K562 (cell line): Measurements from ENCODE around the gene NRM. TPM values are rescaled to one million over a fixed set of nuclear protein-coding genes. Genes with fewer than 3 reads are reported as not detected.

ENCODE experiments used
- ATF6 ChIP-seq: sonication (generic); formaldehyde crosslinking; IDR thresholded peaks from 2 replicates; pipeline ENCODE4 v1.4.0; 2020; ENCODE audit warnings: mild to moderate bottlenecking, missing genetic modification reagents
- CBFA2T2 ChIP-seq: fragments of 450-650 bp; conservative IDR thresholded peaks from 2 replicates; pipeline ENCODE4 v1.6.1; 2017; ENCODE audit warnings: mild to moderate bottlenecking
- COPS2 ChIP-seq: fragments of 450-650 bp; conservative IDR thresholded peaks from 2 replicates; pipeline ENCODE4 v1.6.1; 2016; ENCODE audit warnings: mild to moderate bottlenecking, moderate library complexity
- CSDE1 ChIP-seq, 2 experiments: fragments of 450-650 bp; IDR thresholded peaks; 2 replicates each; pipeline ENCODE4 v1.6.1; 2016; ENCODE audit warnings: mild to moderate bottlenecking in 1 of 2
- EZH2 ChIP-seq: IDR thresholded peaks from 2 replicates; pipeline ENCODE4 v1.6.1; 2012; ENCODE audit warnings: low read depth, mild to moderate bottlenecking, inconsistent platforms, low read length, borderline replicate concordance
- HDAC1 ChIP-seq, 2 experiments: fragments of 450-650 bp; IDR thresholded peaks; 2 replicates each; pipeline ENCODE4 v1.6.1; 2016 to 2017; ENCODE audit warnings: inconsistent platforms in 1 of 2, mild to moderate bottlenecking in 1 of 2, moderate library complexity in 1 of 2
- KAT2B ChIP-seq: IDR thresholded peaks from one replicate; pipeline ENCODE4 v1.6.1; 2012; ENCODE audit warnings: low read depth, mild to moderate bottlenecking, control low read depth, inconsistent platforms, low read length, moderate library complexity
- LARP7 ChIP-seq: fragments of 450-650 bp; IDR thresholded peaks from 2 replicates; pipeline ENCODE4 v1.6.1; 2016
- SP2 ChIP-seq: IDR thresholded peaks from 2 replicates; pipeline ENCODE4 v1.6.1; 2011; ENCODE audit warnings: mild to moderate bottlenecking, low read depth, low read length, moderate library complexity; ENCODE audit not compliant: poor library complexity, severe bottlenecking; ENCODE audit errors: extremely low read depth
- TEAD1 ChIP-seq, 2 experiments: fragments of 450-650 bp in 1 of 2; sonication (generic) in 1 of 2; formaldehyde crosslinking; IDR thresholded peaks; 2 replicates each; pipeline versions ENCODE4 v1.4.0 to v1.8.0; 2020 to 2022; ENCODE audit warnings: mild to moderate bottlenecking in 2 of 2, missing genetic modification reagents in 1 of 2
- ZBTB49 ChIP-seq: sonication (generic); formaldehyde crosslinking; IDR thresholded peaks from 2 replicates; pipeline ENCODE4 v1.8.0; 2022; ENCODE audit warnings: missing genetic modification reagents, mild to moderate bottlenecking, borderline replicate concordance
- ZNF280A ChIP-seq: fragments of 450-650 bp; IDR thresholded peaks from 2 replicates; pipeline ENCODE4 v1.6.1; 2018; ENCODE audit warnings: mild to moderate bottlenecking, low read depth; ENCODE audit not compliant: partially characterized antibody
- ZNF561 ChIP-seq: fragments of 450-650 bp; formaldehyde crosslinking; conservative IDR thresholded peaks from 2 replicates; pipeline ENCODE4 v1.4.0; 2020; ENCODE audit warnings: mild to moderate bottlenecking, moderate library complexity
- polyA plus RNA-seq, 8 experiments: library from polyadenylated mRNA; depleted of rRNA in 4 of 8; stranded (reverse) in 5 of 8; unstranded in 3 of 8; fragments of >200 nt; fragmentation: Nextera tagmentation in 2 of 8; fragmentation: Illumina TruSeq in 1 of 8; extraction: Ambion mirVana in 2 of 8; extraction: Trizol in 1 of 8; gene quantifications; 2 replicates each; pipeline versions ENCODE4 v1.2.1 to v1.2.3, GENCODE V29; 2011 to 2014; ENCODE audit warnings: inconsistent platforms in 1 of 8, missing spikeins in 1 of 8
- total RNA-seq, 7 experiments: library from RNA; depleted of rRNA in 6 of 7; stranded (reverse); fragments of >200 nt in 6 of 7; fragmentation: Illumina TruSeq in 2 of 7; extraction: Trizol in 2 of 7; gene quantifications; 2 replicates each; pipeline versions ENCODE4 v1.2.1 to v1.2.3, GENCODE V29; 2011 to 2021; ENCODE audit warnings: low replicate concordance in 1 of 7
- TF ChIP-seq, protein P1 (sequence below): IDR thresholded peaks from 2 replicates; pipeline ENCODE4 v1.6.1; 2011; ENCODE audit warnings: borderline replicate concordance, low read depth, mild to moderate bottlenecking, moderate library complexity, low read length; ENCODE audit not compliant: insufficient read depth, poor library complexity, severe bottlenecking
- TF ChIP-seq, protein P2 (sequence below): IDR thresholded peaks from 3 replicates; pipeline ENCODE4 v1.6.1; 2011; ENCODE audit warnings: borderline replicate concordance, mild to moderate bottlenecking, moderate library complexity; ENCODE audit not compliant: insufficient read length; ENCODE audit errors: extremely low read depth

Gene NRM
- total and polyA plus RNA-seq, 9 of the 15 experiments (the other 6 are each of a cell fraction or from before 2014, with no cell fraction given), result 9.7 to 58.2 (median 18.1) TPM

- 0 out of 2 replicates have a peak, but pooled peaks have one; percentile 6 for TF ChIP-seq ATF6 (CRISPR knock-in tag)
- no peak for TF ChIP-seq TEAD1 (CRISPR knock-in tag; IDR thresholded peaks at IDR 0.05)
- TF ChIP-seq ZNF280A, result no peak
- TF ChIP-seq HDAC1 (IDR thresholded peaks at IDR 0.05), result no peak
- no peak for TF ChIP-seq LARP7
- TF ChIP-seq KAT2B, result no peak
- TF ChIP-seq EZH2, result no peak
- 0 out of 2 replicates have a peak, but pooled peaks have one; percentile 15 for TF ChIP-seq ZNF561 (CRISPR knock-in tag)
- TF ChIP-seq CSDE1 (IDR thresholded peaks at IDR 0.05), result 0 out of 4 replicates have a peak, but pooled peaks of 1 of the 2 experiments have one; percentile 33
- TF ChIP-seq COPS2, result no peak
- TF ChIP-seq, protein P1, sequence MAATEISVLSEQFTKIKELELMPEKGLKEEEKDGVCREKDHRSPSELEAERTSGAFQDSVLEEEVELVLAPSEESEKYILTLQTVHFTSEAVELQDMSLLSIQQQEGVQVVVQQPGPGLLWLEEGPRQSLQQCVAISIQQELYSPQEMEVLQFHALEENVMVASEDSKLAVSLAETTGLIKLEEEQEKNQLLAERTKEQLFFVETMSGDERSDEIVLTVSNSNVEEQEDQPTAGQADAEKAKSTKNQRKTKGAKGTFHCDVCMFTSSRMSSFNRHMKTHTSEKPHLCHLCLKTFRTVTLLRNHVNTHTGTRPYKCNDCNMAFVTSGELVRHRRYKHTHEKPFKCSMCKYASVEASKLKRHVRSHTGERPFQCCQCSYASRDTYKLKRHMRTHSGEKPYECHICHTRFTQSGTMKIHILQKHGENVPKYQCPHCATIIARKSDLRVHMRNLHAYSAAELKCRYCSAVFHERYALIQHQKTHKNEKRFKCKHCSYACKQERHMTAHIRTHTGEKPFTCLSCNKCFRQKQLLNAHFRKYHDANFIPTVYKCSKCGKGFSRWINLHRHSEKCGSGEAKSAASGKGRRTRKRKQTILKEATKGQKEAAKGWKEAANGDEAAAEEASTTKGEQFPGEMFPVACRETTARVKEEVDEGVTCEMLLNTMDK, result no peak
- TF ChIP-seq, protein P2, sequence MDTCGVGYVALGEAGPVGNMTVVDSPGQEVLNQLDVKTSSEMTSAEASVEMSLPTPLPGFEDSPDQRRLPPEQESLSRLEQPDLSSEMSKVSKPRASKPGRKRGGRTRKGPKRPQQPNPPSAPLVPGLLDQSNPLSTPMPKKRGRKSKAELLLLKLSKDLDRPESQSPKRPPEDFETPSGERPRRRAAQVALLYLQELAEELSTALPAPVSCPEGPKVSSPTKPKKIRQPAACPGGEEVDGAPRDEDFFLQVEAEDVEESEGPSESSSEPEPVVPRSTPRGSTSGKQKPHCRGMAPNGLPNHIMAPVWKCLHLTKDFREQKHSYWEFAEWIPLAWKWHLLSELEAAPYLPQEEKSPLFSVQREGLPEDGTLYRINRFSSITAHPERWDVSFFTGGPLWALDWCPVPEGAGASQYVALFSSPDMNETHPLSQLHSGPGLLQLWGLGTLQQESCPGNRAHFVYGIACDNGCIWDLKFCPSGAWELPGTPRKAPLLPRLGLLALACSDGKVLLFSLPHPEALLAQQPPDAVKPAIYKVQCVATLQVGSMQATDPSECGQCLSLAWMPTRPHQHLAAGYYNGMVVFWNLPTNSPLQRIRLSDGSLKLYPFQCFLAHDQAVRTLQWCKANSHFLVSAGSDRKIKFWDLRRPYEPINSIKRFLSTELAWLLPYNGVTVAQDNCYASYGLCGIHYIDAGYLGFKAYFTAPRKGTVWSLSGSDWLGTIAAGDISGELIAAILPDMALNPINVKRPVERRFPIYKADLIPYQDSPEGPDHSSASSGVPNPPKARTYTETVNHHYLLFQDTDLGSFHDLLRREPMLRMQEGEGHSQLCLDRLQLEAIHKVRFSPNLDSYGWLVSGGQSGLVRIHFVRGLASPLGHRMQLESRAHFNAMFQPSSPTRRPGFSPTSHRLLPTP, result no peak
- TF ChIP-seq CBFA2T2, result no peak
- TF ChIP-seq ZBTB49 (CRISPR knock-in tag), result no peak
- no peak for TF ChIP-seq SP2
Observed at GRCh38 chr6:30724906-30725667, 34.3 kb upstream of the NRM start (continued).
